Fibroblast of gingiva (primary cell): ENCODE measurements around the gene CDH4.

Experiments
- DNase-seq: peaks from one replicate; pipeline ENCODE4 v3.0.0-alpha.2; 2011; ENCODE audit warnings: low read depth

CDH4 gene

GRCh38 chr20:61355585-61355984 is 103.5 kb downstream of the CDH4 start:
- DNase-seq: no peak

GRCh38 chr20:61356196-61356595 is 104.1 kb downstream of the CDH4 start:
- no peak for DNase-seq

GRCh38 chr20:61357119-61357518 is 105.1 kb downstream of the CDH4 start:
- no peak for DNase-seq

GRCh38 chr20:61359254-61359653 is 107.2 kb downstream of the CDH4 start:
- DNase-seq: no peak

- DNase-seq: no peak
These were observed 108.2 kb downstream of the CDH4 start for GRCh38 chr20:61360296-61360695.

- DNase-seq: no peak
These were observed 108.9 kb downstream of the CDH4 start for GRCh38 chr20:61360940-61361339.

GRCh38 chr20:61361501-61361900 is 109.4 kb downstream of the CDH4 start:
- no peak for DNase-seq

GRCh38 chr20:61364147-61364546 is 112.1 kb downstream of the CDH4 start:
- no peak for DNase-seq

GRCh38 chr20:61366914-61367313 is 114.9 kb downstream of the CDH4 start:
- no peak for DNase-seq

GRCh38 chr20:61369731-61370520 is 117.9 kb downstream of the CDH4 start:
- no peak for DNase-seq

- DNase-seq: no peak
These were observed 118.8 kb downstream of the CDH4 start for GRCh38 chr20:61370841-61371303.

GRCh38 chr20:61371501-61372136 is 119.6 kb downstream of the CDH4 start:
- no peak for DNase-seq

GRCh38 chr20:61372137-61373054 is 120.3 kb downstream of the CDH4 start:
- no peak for DNase-seq

GRCh38 chr20:61373055-61373399 is 121.0 kb downstream of the CDH4 start:
- no peak for DNase-seq

GRCh38 chr20:61373956-61374545 is 122.0 kb downstream of the CDH4 start:
- DNase-seq: no peak

GRCh38 chr20:61376541-61377240 is 124.6 kb downstream of the CDH4 start:
- DNase-seq: no peak

GRCh38 chr20:61378694-61379355 is 126.8 kb downstream of the CDH4 start:
- DNase-seq: no peak

- DNase-seq: no peak
These were observed 128.0 kb downstream of the CDH4 start for GRCh38 chr20:61379898-61380544.

GRCh38 chr20:61380545-61380915 is 128.5 kb downstream of the CDH4 start:
- DNase-seq: no peak

GRCh38 chr20:61382194-61382593 is 130.1 kb downstream of the CDH4 start:
- DNase-seq: no peak

GRCh38 chr20:61385296-61385695 is 133.2 kb downstream of the CDH4 start:
- no peak for DNase-seq
